AG09319 (cell line): ENCODE measurements around the gene DEFB126.

Experiments used
- DNase-seq: peaks from one replicate; pipeline ENCODE4 v3.0.0-alpha.2; 2010; ENCODE audit warnings: low read depth; ENCODE audit errors: extremely low read depth
- TF ChIP-seq, protein P1 (sequence below): IDR thresholded peaks from 2 replicates; pipeline ENCODE4 v1.5.1; 2011; ENCODE audit warnings: low read depth, mild to moderate bottlenecking, inconsistent platforms, low read length, moderate library complexity

DEFB126 gene

GRCh38 chr20:137668-138490 lies 4.5 kb upstream of the DEFB126 start:
- DNase-seq, result no peak
- TF ChIP-seq, protein P1, sequence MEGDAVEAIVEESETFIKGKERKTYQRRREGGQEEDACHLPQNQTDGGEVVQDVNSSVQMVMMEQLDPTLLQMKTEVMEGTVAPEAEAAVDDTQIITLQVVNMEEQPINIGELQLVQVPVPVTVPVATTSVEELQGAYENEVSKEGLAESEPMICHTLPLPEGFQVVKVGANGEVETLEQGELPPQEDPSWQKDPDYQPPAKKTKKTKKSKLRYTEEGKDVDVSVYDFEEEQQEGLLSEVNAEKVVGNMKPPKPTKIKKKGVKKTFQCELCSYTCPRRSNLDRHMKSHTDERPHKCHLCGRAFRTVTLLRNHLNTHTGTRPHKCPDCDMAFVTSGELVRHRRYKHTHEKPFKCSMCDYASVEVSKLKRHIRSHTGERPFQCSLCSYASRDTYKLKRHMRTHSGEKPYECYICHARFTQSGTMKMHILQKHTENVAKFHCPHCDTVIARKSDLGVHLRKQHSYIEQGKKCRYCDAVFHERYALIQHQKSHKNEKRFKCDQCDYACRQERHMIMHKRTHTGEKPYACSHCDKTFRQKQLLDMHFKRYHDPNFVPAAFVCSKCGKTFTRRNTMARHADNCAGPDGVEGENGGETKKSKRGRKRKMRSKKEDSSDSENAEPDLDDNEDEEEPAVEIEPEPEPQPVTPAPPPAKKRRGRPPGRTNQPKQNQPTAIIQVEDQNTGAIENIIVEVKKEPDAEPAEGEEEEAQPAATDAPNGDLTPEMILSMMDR, result peak; percentile 6

DNA sequence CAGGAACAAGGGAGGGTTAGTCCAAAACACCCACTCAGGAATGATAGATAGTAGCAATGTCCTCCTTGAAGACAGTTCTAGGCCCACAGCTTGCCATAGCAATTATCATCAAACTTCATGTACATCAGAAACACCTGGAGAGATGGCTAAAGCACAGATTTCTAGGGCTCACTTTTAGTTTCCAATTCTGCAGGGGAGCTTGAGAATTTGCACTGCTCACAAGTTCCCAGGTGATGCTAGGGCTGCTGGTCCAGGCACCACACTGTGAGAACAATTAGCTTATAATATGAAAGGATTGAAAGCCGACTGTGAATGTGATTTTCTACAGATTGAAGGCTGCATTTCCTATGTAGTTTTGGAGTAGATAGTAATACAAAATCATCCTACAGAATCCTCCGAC lies 3.5 kb downstream of the DEFB126 start:
- TF ChIP-seq, protein P1, result no peak
- no peak for DNase-seq

GRCh38 chr20:152131-152530 lies 9.7 kb downstream of the DEFB126 start:
- TF ChIP-seq, protein P1, result no peak
- DNase-seq, result no peak

GRCh38 chr20:157154-157553 lies 14.8 kb downstream of the DEFB126 start, which contains the start of gene DEFB127:
DEFB127 (plus strand) TSS chr20:157454; CDS start chr20:157545, 91 bp downstream.
- TF ChIP-seq, protein P1, result no peak
- no peak for DNase-seq

- DNase-seq, result no peak
- TF ChIP-seq, protein P1, result no peak
These were observed 22.2 kb downstream of the DEFB126 start for GRCh38 chr20:164618-165017.

DNA sequence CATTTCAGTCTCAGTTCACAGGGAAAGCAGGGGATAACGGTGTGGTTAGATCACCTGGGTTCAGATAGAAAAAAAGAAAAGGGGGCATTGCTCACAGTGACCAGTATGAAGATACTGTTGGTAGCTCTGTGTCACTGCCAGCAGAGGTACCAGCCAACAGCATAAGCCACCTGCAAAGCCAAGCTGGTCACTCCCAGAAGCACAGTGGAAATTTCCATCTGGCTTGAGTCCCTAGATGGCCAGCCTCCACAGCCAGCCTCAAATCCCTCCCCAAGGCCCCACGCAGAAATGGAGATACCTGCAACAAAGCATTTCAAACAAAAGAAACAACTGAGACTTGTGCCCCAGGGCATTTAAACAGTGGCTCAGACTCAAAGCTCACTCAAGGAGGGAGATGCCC lies 26.5 kb downstream of the DEFB126 start:
- TF ChIP-seq, protein P1, result no peak
- DNase-seq, result no peak

- TF ChIP-seq, protein P1, result no peak
- DNase-seq, result no peak
These were observed 41.9 kb downstream of the DEFB126 start for GRCh38 chr20:184288-184687.
